CD4-positive, alpha-beta T cell treated with Interleukin-15 for 1 hour (primary cell): ENCODE results near the gene PIGN.

ENCODE experiments used
- DNase-seq: peaks from one replicate; pipeline ENCODE4 v3.0.0-alpha.2; 2020

Gene PIGN

DNA sequence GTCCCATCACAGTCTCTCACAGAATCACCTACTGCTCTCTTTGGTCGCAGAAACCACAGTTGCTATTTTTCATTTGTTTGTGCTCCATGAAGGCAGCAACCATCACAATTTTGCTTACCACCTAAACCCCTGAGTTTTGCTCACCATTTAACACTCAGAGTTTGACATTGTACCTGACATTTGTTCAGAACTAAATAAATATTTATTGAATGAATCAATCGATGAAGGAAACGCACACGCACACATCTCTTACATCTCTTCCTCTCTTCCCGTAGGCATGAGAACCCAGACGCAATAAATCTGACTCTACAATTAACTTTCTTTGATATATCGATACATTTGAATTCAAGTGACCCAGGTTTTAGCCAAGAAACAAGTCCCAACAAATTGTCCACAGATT, 188.5 kb downstream of the PIGN start:
- no peak for DNase-seq

DNA sequence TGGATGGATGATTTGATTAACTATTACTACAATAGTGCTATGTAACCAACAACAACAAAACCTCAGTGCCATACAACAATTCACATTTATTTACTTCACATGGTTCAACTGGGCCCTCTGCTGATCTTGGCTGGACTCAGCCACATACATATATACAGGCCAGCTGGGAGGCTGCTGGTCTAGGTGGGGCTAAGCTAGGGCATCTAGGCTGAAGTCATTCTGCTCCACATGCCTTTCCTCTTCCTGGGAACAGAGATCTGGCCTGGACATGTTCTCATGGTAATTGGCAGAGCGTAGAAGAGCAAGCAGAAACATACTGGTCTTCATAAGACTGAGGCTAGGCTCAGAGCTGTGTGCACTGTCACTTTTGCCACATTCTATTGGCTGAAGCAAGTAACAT, 191.2 kb downstream of the PIGN start:
- DNase-seq = no peak

DNA sequence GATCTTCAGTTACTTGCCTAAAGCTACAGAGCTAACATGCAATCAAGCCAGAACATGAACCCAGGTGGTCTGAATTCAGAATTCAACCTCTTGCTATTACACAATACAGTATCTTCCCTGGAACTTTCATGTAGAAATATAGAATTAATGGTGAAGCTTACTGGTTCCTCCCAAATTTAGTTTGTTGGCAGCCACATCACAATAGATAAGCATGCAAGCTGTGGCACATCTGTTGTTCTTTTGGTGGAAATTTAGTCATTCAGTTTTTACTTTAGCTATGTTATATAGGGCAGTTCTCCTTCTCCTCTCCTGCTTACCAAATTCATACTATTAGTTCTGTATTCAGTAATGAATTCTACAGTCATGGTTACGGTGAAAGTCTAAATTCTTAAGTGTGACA, 193.0 kb downstream of the PIGN start:
- DNase-seq = no peak

DNA sequence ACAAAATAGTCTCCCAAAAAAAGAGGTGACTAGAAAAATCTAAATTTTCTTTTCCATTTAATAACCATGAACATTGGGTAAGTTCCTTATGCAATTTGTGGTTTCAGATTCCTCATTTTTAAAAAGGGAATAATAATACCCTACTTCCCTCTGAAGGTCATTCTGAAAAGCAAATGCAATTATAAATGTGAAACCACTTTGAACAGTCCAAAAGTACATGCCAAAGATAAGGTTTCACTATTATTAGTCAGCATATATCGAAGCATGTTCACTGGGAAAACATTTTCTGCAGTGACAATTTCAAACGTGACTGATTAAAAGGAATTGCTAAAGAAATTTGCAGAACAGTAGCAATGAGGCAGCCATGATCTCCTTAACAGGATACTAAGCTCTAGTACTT, 193.9 kb downstream of the PIGN start:
- DNase-seq = no peak

DNA sequence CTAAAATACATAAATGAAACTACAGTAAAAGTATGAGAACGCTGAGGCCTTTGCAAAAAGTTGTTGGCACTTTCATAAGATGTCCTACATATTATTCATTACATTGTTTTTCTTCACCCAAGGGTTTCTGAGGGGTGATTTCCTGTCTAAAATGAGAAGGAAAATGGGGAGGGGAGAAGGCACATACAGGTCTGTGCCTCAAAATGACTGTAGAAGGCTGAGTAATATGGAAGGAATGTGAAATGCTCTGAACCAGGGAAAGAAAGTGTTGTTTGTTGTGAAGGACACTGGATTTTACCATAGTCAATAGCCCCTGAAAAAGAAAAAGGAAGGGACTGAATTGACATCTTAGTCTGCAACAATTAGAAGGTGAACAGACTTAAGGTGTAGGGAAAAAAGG, 194.6 kb downstream of the PIGN start:
- no peak for DNase-seq

DNA sequence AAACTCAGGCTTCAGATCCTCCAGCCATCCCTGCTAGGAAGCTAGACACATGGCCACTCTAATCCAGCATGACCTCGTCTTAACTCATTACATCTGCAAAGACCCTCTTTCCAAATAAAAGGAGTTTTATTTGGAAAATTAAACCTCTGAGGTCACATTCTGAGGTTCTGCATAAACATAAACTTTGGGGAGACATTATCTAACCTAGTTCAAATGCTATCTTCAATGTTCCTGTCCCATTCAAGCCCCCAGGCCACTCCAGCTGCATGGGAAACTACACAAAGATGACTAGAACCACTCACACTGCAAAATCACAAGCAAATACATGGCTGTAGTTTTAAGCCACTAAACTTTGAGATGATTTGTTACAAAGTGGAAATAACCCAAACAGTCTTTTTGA, 195.0 kb downstream of the PIGN start:
- no peak for DNase-seq

DNA sequence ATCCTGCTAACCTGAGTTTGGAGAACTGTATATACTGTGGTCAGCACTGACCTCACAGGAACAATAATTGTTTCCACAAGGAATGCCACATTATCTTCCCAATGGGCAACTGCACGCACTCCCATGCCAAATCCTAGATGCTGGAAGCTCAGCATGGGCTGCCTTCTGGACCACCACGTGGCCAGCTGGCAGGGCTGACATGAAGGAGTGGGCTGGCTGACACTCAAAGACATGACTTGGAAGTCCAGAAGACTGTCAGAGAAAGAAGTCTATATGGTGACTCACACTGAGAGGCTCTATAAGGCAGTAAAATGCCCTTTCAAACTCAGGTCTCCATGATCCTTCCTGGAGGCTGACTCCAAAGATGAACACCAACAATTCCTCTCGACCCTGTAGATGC, 195.7 kb downstream of the PIGN start:
- DNase-seq = no peak
